B cell (primary cell): ENCODE results near the gene TSFM.

Source experiments
- CTCF ChIP-seq: fragments of 200-600 bp; IDR thresholded peaks from one replicate; pipeline ENCODE4 v1.8.0; 2022; ENCODE audit warnings: antibody characterized with exemption, mild to moderate bottlenecking
- EZH2 ChIP-seq: IDR thresholded peaks from 2 replicates; pipeline ENCODE4 v1.6.1; 2012; ENCODE audit warnings: borderline replicate concordance, low read depth, mild to moderate bottlenecking, moderate library complexity, low read length; ENCODE audit not compliant: insufficient read depth, poor library complexity, severe bottlenecking

GRCh38 chr12:57830393-57830792 is 47.8 kb downstream of the TSFM start:
- TF ChIP-seq CTCF (no peak), EZH2 (no peak)
